ENCODE data around the gene HIF3A.
"Not testable (repeated sequence)": the region's sequence is repeated elsewhere in the genome, so short reads cannot be mapped to it uniquely, and the experiment has no call there.

Gene HIF3A

DNA sequence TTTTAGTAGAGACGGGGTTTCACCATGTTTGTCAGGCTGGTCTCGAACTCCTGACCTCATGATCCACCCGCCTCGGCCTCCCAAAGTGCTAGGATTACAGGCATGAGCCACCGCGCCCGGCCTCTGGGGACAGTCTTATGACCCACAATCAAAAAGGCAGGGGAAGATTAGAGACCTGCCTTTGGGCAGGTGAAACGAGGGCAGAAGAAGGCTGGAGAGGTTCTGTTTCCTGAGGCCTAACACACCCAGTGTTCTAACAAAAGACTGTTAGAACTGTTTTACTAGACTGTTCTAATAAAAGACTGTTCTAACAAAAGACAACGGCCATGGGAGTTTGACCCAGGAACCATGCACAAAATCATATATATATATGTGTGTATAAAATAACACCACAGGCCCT, 26.4 kb downstream of the HIF3A start:
- not testable (repeated sequence) for H3K4me1 Mint-ChIP-seq (ENCODE audit: low read depth in 2 of 2); H3K4me3 Mint-ChIP-seq; H3K27me3 Mint-ChIP-seq; H3K9me3 Mint-ChIP-seq; ATAC-seq (replicated peaks); H3K36me3 Mint-ChIP-seq (ENCODE audit: insufficient read depth); H3K27ac Mint-ChIP-seq; DNase-seq

GRCh38 chr19:46324277-46324676, 27.4 kb downstream of the HIF3A start:
- Mint-ChIP-seq H3K27ac (no peak overlapping the region), H3K4me1 (ENCODE audit: low read depth in 2 of 2) (no peaks in the 10 kb centered on the region), H3K27me3 (peaks cover 3 to 6% of the 10 kb centered on the region in 2 donors), H3K9me3 (peaks cover 6 to 9% of the 10 kb centered on the region in 2 donors), H3K4me3 (no peak overlapping the region), H3K36me3 (ENCODE audit: insufficient read depth) (peaks cover 1% of the 10 kb centered on the region)
- ATAC-seq (replicated peaks) (no peak), DNase-seq (no peak)

GRCh38 chr19:46326608-46327007, 29.8 kb downstream of the HIF3A start:
- ATAC-seq (replicated peaks) (no peak), DNase-seq (no peak)
- Mint-ChIP-seq H3K27me3 (peaks cover 21% of the 10 kb centered on the region in 2 donors), H3K36me3 (ENCODE audit: insufficient read depth) (peaks cover 2% of the 10 kb centered on the region), H3K9me3 (peaks cover 8 to 22% of the 10 kb centered on the region in 2 donors), H3K4me1 (ENCODE audit: low read depth in 2 of 2) (no peaks in the 10 kb centered on the region), H3K27ac (no peak overlapping the region), H3K4me3 (no peak overlapping the region)

DNA sequence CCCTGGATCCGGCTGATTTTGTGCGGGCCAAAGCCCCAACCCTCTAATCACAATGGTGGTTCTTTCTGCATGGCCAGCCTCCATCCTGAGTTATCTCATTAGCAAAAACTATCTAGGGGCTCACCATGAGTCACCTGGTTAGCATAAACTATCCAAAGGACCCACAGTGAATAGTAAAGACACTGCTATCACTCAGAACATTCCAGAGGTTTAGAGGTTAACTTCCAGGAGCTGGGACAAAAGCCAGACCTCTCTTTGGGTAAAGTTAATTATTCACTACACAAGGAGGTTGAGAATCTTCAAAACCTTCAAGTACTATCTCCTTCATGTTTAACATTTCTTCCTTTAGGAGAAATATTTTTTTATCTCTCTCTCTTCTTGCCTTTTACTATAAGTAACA, 31.2 kb downstream of the HIF3A start:
- H3K27me3 Mint-ChIP-seq, result peaks cover 21% of the 10 kb centered on the region in 2 donors
- H3K36me3 Mint-ChIP-seq (ENCODE audit: insufficient read depth), result peaks cover 2% of the 10 kb centered on the region
- H3K4me3 Mint-ChIP-seq, result no peak overlapping the region
- H3K27ac Mint-ChIP-seq, result no peak overlapping the region
- peaks cover 8 to 22% of the 10 kb centered on the region in 2 donors for H3K9me3 Mint-ChIP-seq
- ATAC-seq (replicated peaks), result no peak
- no peak for DNase-seq
- H3K4me1 Mint-ChIP-seq (ENCODE audit: low read depth in 2 of 2), result no peaks in the 10 kb centered on the region

GRCh38 chr19:46330319-46330918, 33.6 kb downstream of the HIF3A start:
- H3K36me3 Mint-ChIP-seq (ENCODE audit: insufficient read depth), result peaks cover 2% of the 10 kb centered on the region
- DNase-seq (no peak), ATAC-seq (replicated peaks) (no peak)
- no peaks in the 10 kb centered on the region for H3K4me1 Mint-ChIP-seq (ENCODE audit: low read depth in 2 of 2)
- no peak overlapping the region for H3K27ac Mint-ChIP-seq
- no peak overlapping the region for H3K4me3 Mint-ChIP-seq
- peaks cover 8 to 20% of the 10 kb centered on the region in 2 donors for H3K9me3 Mint-ChIP-seq
- H3K27me3 Mint-ChIP-seq, result peaks cover 21% of the 10 kb centered on the region in 2 donors

DNA sequence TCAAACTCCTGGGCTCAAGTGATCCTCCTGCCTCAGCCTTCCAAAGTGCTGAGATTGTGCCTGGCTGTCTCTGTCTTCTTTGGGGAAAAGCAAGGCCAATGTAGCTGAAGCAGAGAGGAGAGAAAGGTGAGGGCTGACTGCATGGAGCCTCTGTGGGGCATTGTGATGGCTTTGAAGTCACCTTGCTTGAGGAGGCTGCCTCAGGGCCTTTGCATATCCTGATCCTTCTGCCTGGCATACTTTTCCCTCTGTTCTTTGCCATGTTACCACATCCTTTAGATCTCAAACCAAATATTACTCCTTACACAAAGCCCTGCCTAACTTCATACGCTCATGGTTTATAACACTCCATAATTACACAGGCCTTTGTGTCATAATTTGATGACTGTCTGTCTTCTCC, 40.6 kb downstream of the HIF3A start:
- Mint-ChIP-seq H3K27ac (no peak overlapping the region), H3K4me3 (no peak overlapping the region), H3K27me3 (peaks cover 0 to 26% of the 10 kb centered on the region in 2 donors), H3K4me1 (ENCODE audit: low read depth in 2 of 2) (peaks cover 0 to 2% of the 10 kb centered on the region in 2 donors), H3K36me3 (ENCODE audit: insufficient read depth) (no peaks in the 10 kb centered on the region), H3K9me3 (no peaks in the 10 kb centered on the region)
- ATAC-seq (replicated peaks) (no peak), DNase-seq (no peak)

DNA sequence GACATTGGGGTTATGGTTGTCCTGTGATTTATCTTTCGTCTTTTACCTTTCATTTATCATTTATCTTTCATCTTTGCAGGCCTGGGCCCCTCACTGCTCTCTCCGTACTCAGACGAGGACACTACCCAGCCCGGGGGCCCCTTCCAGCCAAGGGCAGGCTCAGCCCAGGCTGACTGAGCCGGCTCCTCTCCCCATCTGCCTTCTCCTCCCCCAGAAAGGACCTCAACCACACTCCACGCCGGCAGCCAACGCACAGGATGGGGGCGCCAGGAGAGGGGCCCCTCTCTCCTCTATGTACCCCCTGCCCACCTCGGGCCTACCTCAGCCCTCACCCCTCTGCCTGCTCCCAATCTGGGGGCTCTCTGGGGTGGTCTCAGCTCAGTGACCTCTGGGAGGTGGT, 42.6 kb downstream of the HIF3A start:
- H3K27ac Mint-ChIP-seq, result peak overlapping the region in 1 of 2 donors; percentile 15
- DNase-seq (no peak), ATAC-seq (replicated peaks) (no peak)
- H3K9me3 Mint-ChIP-seq, result no peaks in the 10 kb centered on the region
- H3K27me3 Mint-ChIP-seq, result peaks cover 0 to 26% of the 10 kb centered on the region in 2 donors
- no peaks in the 10 kb centered on the region for H3K36me3 Mint-ChIP-seq (ENCODE audit: insufficient read depth)
- H3K4me3 Mint-ChIP-seq, result no peak overlapping the region
- H3K4me1 Mint-ChIP-seq (ENCODE audit: low read depth in 2 of 2), result peaks cover 0 to 2% of the 10 kb centered on the region in 2 donors

DNA sequence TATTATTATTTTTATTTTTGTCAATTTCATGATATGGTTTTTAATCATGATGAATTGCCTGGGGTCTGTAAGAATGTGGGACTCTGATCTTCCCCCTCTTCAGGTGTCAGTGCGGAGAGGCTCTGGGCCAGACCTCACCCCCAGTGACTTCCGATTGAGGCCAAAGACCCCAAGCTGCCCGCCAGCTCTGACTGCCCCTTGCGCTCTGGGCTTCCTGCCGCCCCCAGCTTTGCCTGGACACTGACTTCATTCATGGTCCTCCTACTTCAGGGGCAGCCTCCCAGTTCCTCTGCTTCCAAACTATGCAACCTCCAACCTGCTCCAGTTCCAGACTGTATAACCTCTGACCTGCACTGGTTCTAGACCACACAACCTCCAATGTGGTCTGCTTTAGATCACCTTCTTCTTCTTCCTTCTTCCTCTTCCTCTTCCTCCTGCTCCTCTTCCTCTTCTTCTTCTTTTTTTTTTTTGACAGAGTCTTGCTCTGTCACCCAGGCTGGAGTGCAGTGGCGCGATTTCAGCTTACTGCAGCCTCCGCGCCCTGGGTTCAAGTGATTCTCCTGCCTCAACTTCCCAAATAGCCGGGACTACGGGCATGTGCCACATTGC, 43.3 kb downstream of the HIF3A start:
- no peaks in the 10 kb centered on the region for H3K36me3 Mint-ChIP-seq (ENCODE audit: insufficient read depth)
- H3K4me1 Mint-ChIP-seq (ENCODE audit: low read depth in 2 of 2), result peaks cover 0 to 2% of the 10 kb centered on the region in 2 donors
- DNase-seq, result no peak
- H3K27ac Mint-ChIP-seq, result no peak overlapping the region
- no peaks in the 10 kb centered on the region for H3K9me3 Mint-ChIP-seq
- peaks cover 0 to 26% of the 10 kb centered on the region in 2 donors for H3K27me3 Mint-ChIP-seq
- ATAC-seq (replicated peaks), result no peak
- H3K4me3 Mint-ChIP-seq, result no peak overlapping the region

DNA sequence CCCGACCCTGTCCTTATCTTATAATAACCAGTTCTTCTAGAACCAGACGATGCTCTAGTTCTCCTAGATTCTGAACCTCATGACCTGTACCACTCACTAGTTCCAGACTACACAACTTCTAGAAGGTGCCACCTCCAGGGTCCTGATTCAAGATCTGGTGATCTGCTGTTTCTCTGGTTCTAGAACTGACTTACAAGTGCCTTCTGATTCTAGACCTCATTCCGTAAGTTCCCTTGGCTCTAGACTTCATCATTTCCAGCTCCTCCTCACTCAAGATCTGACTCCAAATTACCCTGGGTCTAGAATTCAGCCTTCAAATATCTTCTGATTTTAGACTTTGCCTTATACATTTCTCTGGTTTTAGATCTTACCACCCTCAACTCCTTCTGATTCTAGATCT, 45.1 kb downstream of the HIF3A start:
- ATAC-seq (replicated peaks) (no peak), DNase-seq (no peak)
- H3K36me3 Mint-ChIP-seq (ENCODE audit: insufficient read depth), result peaks cover 8% of the 10 kb centered on the region
- no peak overlapping the region for H3K27ac Mint-ChIP-seq
- H3K9me3 Mint-ChIP-seq, result no peaks in the 10 kb centered on the region
- peaks cover 5 to 8% of the 10 kb centered on the region in 2 donors for H3K4me1 Mint-ChIP-seq (ENCODE audit: low read depth in 2 of 2)
- no peak overlapping the region for H3K4me3 Mint-ChIP-seq
- peaks cover 0 to 24% of the 10 kb centered on the region in 2 donors for H3K27me3 Mint-ChIP-seq

DNA sequence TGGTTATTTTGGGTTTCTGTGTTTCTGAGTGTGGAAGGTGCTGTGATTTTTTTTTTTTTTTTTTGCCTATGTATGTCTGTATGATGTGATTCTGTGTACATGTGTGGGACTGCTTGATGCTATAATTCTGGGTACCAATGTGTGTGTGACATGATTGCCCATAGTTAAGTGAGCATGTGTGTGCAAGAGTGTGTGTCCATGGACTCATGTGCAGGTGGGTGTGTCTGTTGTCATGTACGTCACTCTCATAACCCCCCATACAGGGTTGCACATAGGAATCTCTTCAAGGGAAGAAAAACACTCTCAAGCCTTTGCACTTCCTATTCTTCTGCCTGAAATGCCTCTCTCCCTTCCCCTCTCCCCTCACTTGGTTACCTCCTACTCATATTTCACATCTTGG, 47.5 kb downstream of the HIF3A start:
- no peak overlapping the region for H3K4me3 Mint-ChIP-seq
- DNase-seq, result no peak
- peaks cover 13% of the 10 kb centered on the region for H3K36me3 Mint-ChIP-seq (ENCODE audit: insufficient read depth)
- H3K27me3 Mint-ChIP-seq, result peaks cover 0 to 12% of the 10 kb centered on the region in 2 donors
- no peak for ATAC-seq (replicated peaks)
- H3K27ac Mint-ChIP-seq, result no peak overlapping the region
- H3K4me1 Mint-ChIP-seq (ENCODE audit: low read depth in 2 of 2), result peaks cover 24 to 30% of the 10 kb centered on the region in 2 donors
- H3K9me3 Mint-ChIP-seq, result no peaks in the 10 kb centered on the region

DNA sequence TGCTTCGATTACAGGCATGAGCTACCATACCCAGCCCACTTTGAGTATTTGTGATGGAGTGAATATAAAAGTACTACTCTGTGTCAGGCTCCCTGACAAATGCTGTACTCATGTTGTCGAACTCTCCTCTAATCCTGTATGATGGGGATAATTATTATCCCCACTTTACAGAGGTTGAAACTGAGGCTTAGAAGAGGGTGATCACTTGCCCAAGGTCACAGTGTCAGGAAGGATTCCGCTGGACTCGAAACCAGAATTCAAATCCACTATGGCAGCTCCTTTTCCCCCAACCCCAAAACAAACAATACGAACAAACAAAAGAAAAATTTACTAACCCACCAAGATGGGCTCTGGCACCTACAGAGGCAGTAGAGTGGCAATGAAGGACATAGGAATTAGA, 48.3 kb downstream of the HIF3A start:
- H3K36me3 Mint-ChIP-seq (ENCODE audit: insufficient read depth), result peaks cover 13% of the 10 kb centered on the region
- DNase-seq, result no peak
- peaks cover 32 to 38% of the 10 kb centered on the region in 2 donors for H3K4me1 Mint-ChIP-seq (ENCODE audit: low read depth in 2 of 2)
- no peak overlapping the region for H3K27ac Mint-ChIP-seq
- no peak for ATAC-seq (replicated peaks)
- peak overlapping the region; percentile 79 for H3K4me3 Mint-ChIP-seq
- peaks cover 0 to 10% of the 10 kb centered on the region in 2 donors for H3K27me3 Mint-ChIP-seq
- no peaks in the 10 kb centered on the region for H3K9me3 Mint-ChIP-seq

DNA sequence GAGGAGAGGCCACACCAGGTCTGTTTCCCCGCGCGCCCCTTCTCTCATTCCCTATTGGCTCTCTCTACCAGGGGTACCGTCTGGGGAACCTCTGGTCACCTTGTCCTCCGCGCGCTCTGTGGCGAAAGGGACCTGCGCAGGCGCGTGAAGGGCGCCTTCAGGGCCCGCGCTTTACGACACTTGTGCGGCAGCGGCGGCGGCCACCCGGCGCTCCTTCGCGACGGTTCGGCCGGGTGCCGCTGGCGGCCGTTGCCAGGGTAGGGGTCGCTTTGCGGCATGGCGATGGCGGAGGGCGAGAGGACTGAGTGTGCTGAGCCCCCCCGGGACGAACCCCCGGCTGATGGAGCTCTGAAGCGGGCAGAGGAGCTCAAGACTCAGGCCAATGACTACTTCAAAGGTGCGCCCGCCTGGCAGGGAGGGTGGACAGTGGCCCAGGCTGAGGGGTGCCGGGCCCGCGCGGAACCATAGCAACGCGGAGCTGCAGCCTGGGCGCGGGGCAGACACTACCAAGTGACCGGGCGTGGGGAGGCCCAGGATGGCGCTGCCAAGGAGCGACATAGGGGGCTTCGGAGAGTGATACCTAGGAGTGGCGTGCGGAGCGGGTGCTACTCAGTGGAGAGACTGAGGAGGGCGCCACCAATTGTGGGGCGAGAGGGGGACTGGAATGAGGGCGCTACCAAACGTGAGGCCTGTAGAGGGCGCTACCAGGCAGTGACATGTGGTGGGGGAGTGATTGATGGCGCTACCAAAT, 50.2 kb downstream of the HIF3A start, which contains the start of gene PPP5C:
Gene PPP5C, plus strand, starts transcription at position 267 of the 751 bp plus-strand sequence. Its CDS starts 10 bp downstream, at position 277.
- no peaks in the 10 kb centered on the region for H3K9me3 Mint-ChIP-seq
- peak within 1 kb of the TSS; percentile 79 for H3K4me3 Mint-ChIP-seq
- peaks cover 49 to 55% of the 10 kb centered on the region in 2 donors for H3K4me1 Mint-ChIP-seq (ENCODE audit: low read depth in 2 of 2)
- H3K27me3 Mint-ChIP-seq, result no peaks in the 10 kb centered on the region
- peaks cover 13% of the 10 kb centered on the region for H3K36me3 Mint-ChIP-seq (ENCODE audit: insufficient read depth)
- peak; percentile 76 to 82 (median 79) for DNase-seq
- peak; percentile 73 for ATAC-seq (replicated peaks)
- peak within 1 kb of the TSS; percentile 85 to 90 for H3K27ac Mint-ChIP-seq

- no peaks in the 10 kb centered on the region for H3K9me3 Mint-ChIP-seq
- peaks cover 52 to 58% of the 10 kb centered on the region in 2 donors for H3K4me1 Mint-ChIP-seq (ENCODE audit: low read depth in 2 of 2)
- peaks cover 13% of the 10 kb centered on the region for H3K36me3 Mint-ChIP-seq (ENCODE audit: insufficient read depth)
- ATAC-seq (replicated peaks) (no peak), DNase-seq (no peak)
- H3K4me3 Mint-ChIP-seq, result peak overlapping the region; percentile 79
- H3K27ac Mint-ChIP-seq, result peak overlapping the region; percentile 85 to 90
- H3K27me3 Mint-ChIP-seq, result no peaks in the 10 kb centered on the region
Observed at GRCh38 chr19:46347572-46347883, 50.7 kb downstream of the HIF3A start.

GRCh38 chr19:46347985-46348384, 51.1 kb downstream of the HIF3A start:
- Mint-ChIP-seq H3K4me1 (ENCODE audit: low read depth in 2 of 2) (peaks cover 52 to 58% of the 10 kb centered on the region in 2 donors), H3K27ac (peak overlapping the region; percentile 85 to 90), H3K4me3 (peak overlapping the region; percentile 79)

More at GRCh38 chr19:46347985-46348384, 51.1 kb downstream of the HIF3A start:
- Mint-ChIP-seq H3K9me3 (no peaks in the 10 kb centered on the region), H3K36me3 (ENCODE audit: insufficient read depth) (peaks cover 13% of the 10 kb centered on the region), H3K27me3 (no peaks in the 10 kb centered on the region)
- DNase-seq, result no peak
- ATAC-seq (replicated peaks), result no peak

Data from effector memory CD8-positive, alpha-beta T cell (primary cell).